Measurements from ENCODE around the gene AVL9. TPM values are rescaled to one million over a fixed set of nuclear protein-coding genes. Genes with fewer than 3 reads are reported as not detected.

Gene AVL9
- total and polyA plus RNA-seq, 12 donors = 6.3 to 21.7 (median 15.1) TPM

- no peaks in the 10 kb centered on the region for H3K27me3 ChIP-seq
- 55 to 61% methylated on average over 2 to 3 of the region's 3 CpGs for WGBS, 2 donors
- H3K9me3 ChIP-seq = no peaks in the 10 kb centered on the region
- peak overlapping the region in 4 of 10 donors; percentile 1 to 38 (median 18) for H3K27ac ChIP-seq
- no peak for TF ChIP-seq CTCF (IDR thresholded peaks at IDR 0.05)
- peaks cover 0 to 12% (median 4%) of the 10 kb centered on the region in 9 donors for H3K4me1 ChIP-seq
- no peak overlapping the region for H3K4me3 ChIP-seq
- peaks cover 0 to 76% (median 31%) of the 10 kb centered on the region in 9 donors for H3K36me3 ChIP-seq
- intact Hi-C loops (cut with DNase I) = no loop called here
- peak in 1 of 2 donors; percentile 22 for DNase-seq
- ATAC-seq = peak in 6 of 8 donors; percentile 39 to 83 (median 64)
Measured at GRCh38 chr7:32564542-32564941, 69.3 kb downstream of the AVL9 start.

- Histone ChIP-seq H3K36me3 (peaks cover 0 to 80% (median 31%) of the 10 kb centered on the region in 9 donors), H3K27me3 (no peaks in the 10 kb centered on the region), H3K4me3 (no peak overlapping the region), H3K4me1 (peaks cover 0 to 9% (median 4%) of the 10 kb centered on the region in 9 donors), H3K27ac (no peak overlapping the region), H3K9me3 (no peaks in the 10 kb centered on the region)
- no peak for ATAC-seq
- TF ChIP-seq CTCF (IDR thresholded peaks at IDR 0.05) = no peak
- no peak for DNase-seq
- WGBS, 2 donors = 93 to 95% methylated on average over 8 of the region's 8 CpGs
- intact Hi-C loops (cut with DNase I) = no loop called here
Measured at GRCh38 chr7:32569388-32570289, 74.3 kb downstream of the AVL9 start.

- peaks cover 0 to 12% (median 0%) of the 10 kb centered on the region in 9 donors for H3K4me1 ChIP-seq
- no peak overlapping the region for H3K4me3 ChIP-seq
- TF ChIP-seq CTCF (IDR thresholded peaks at IDR 0.05) = no peak
- no peaks in the 10 kb centered on the region for H3K9me3 ChIP-seq
- no peak overlapping the region for H3K27ac ChIP-seq
- peaks cover 0 to 100% (median 39%) of the 10 kb centered on the region in 9 donors for H3K36me3 ChIP-seq
- H3K27me3 ChIP-seq = no peaks in the 10 kb centered on the region
- WGBS, 2 donors = 94 to 95% methylated on average over 12 of the region's 12 CpGs
- DNase-seq = no peak
- ATAC-seq = no peak
- intact Hi-C loops (cut with DNase I) = no loop called here
Measured at GRCh38 chr7:32573110-32573687, 77.9 kb downstream of the AVL9 start.

- H3K9me3 ChIP-seq = no peaks in the 10 kb centered on the region
- H3K27me3 ChIP-seq = no peaks in the 10 kb centered on the region
- DNase-seq (no peak), ATAC-seq (peak in 2 of 8 donors; percentile 27 to 68)
- peaks cover 0 to 96% (median 39%) of the 10 kb centered on the region in 9 donors for H3K36me3 ChIP-seq
- 95 to 100% methylated on average over 1 of the region's 1 CpG for WGBS, 2 donors
- peaks cover 0 to 13% (median 0%) of the 10 kb centered on the region in 9 donors for H3K4me1 ChIP-seq
- no peak overlapping the region for H3K4me3 ChIP-seq
- intact Hi-C loops (cut with DNase I) = no loop called here
- peak overlapping the region in 2 of 10 donors; percentile 15 to 31 for H3K27ac ChIP-seq
- no peak for TF ChIP-seq CTCF (IDR thresholded peaks at IDR 0.05)
Measured at GRCh38 chr7:32574626-32575025, 79.3 kb downstream of the AVL9 start.

Data from heart right ventricle (tissue), 16 donors.